Adrenal gland (tissue), 12 donors: Measurements from ENCODE around the gene ZNF711. TPM values are rescaled to one million over a fixed set of nuclear protein-coding genes. Genes with fewer than 3 reads are reported as not detected.
"Not testable (repeated sequence)": the region's sequence is repeated elsewhere in the genome, so short reads cannot be mapped to it uniquely, and the experiment has no call there.

Experiments used
- DNase-seq, 7 donors: peaks; one replicate each; pipeline ENCODE4 v3.0.0-alpha.2; 2019 to 2020
- H3K27ac ChIP-seq, 5 donors: fragments of 200-600 bp; sonication (generic) in 4 of 5; 1 replicate in 3 of 5; 2 replicates in 2 of 5; pipeline versions ENCODE4 v1.5.1 to v1.8.0; 2016 to 2020; ENCODE audit warnings: mild to moderate bottlenecking in 1 of 5
- H3K27me3 ChIP-seq: fragments of 200-600 bp; 2 replicates; pipeline ENCODE4 v1.8.0; 2021
- H3K36me3 ChIP-seq, 2 donors: fragments of 200-600 bp; replicated peaks in 1 of 2; 1 replicate in 1 of 2; 2 replicates in 1 of 2; pipeline versions ENCODE4 v1.5.1 to v1.8.0; 2018 to 2022
- H3K4me1 ChIP-seq, 2 donors: fragments of 200-600 bp; replicated peaks in 1 of 2; 1 replicate in 1 of 2; 2 replicates in 1 of 2; pipeline versions ENCODE4 v1.5.1 to v1.8.0; 2018 to 2021
- H3K4me3 ChIP-seq, 4 donors: fragments of 200-600 bp; sonication (generic) in 3 of 4; one replicate each; pipeline ENCODE4 v1.5.1; 2016 to 2018
- H3K9me3 ChIP-seq, 3 donors: fragments of 200-600 bp; sonication (generic) in 1 of 3; replicated peaks in 1 of 3; 1 replicate in 2 of 3; 2 replicates in 1 of 3; pipeline versions ENCODE4 v1.5.1 to v1.8.0; 2016 to 2021
- CTCF ChIP-seq, 6 experiments: fragments of 450-650 bp in 4 of 6; fragments of 200-600 bp in 2 of 6; sonication (generic) in 1 of 6; IDR thresholded peaks; 1 replicate in 5 of 6; 2 replicates in 1 of 6; pipeline versions ENCODE4 v1.5.1 to v1.8.0; 2016 to 2021; ENCODE audit warnings: antibody characterized with exemption in 6 of 6, mild to moderate bottlenecking in 2 of 6, moderate library complexity in 1 of 6
- POLR2A ChIP-seq, 2 donors: fragments of 450-650 bp; IDR thresholded peaks; one replicate each; pipeline ENCODE4 v1.6.1; 2017; ENCODE audit warnings: antibody characterized with exemption in 2 of 2, mild to moderate bottlenecking in 2 of 2, moderate library complexity in 1 of 2
- whole genome bisulfite sequencing, 4 donors: extraction: QIAGEN DNeasy Blood & Tissue Kit in 2 of 4; methylation state at CpG; one replicate each; pipeline versions ENCODE4 v1.1.5 to v1.1.7; 2013 to 2017; 5-methylcytosine and 5-hydroxymethylcytosine counted together
- intact Hi-C, 2 donors: fragments of 100-400 bp; cut with DNase I; formaldehyde crosslinking; loops; one replicate each; pipeline versions ENCODE4 v1.14.1 to v1.15.0; 2022 to 2023
- polyA plus RNA-seq, 3 donors: library from polyadenylated mRNA; stranded (reverse); fragments of 200-250 nt in 2 of 3; fragments of 350-450 nt in 1 of 3; fragmentation: Illumina TruSeq in 1 of 3; extraction: RNeasy Lipid Tissue Mini Kit (QIAGEN cat#74804) in 1 of 3; gene quantifications; one replicate each; pipeline ENCODE4 v1.2.3, GENCODE V29; 2013 to 2014
- total RNA-seq, 9 donors: library from RNA; depleted of rRNA in 4 of 9; stranded (reverse); fragments of >200 nt in 4 of 9; fragments of 120-200 nt in 1 of 9; fragmentation: NEBNext Ultra II Directional in 1 of 9; extraction: Animal tissue kit (Norgen Biotek cat#: 25700) in 1 of 9; gene quantifications; one replicate each; pipeline versions ENCODE4 v1.1.0 to v1.2.4, GENCODE V29; 2013 to 2023
- donor health status: healthy with polysubstance abuse.
- donor health status: Bipolar disorder and iron deficiency.
- donor health status: DM: yes; HTN: yes; CAD: no.
- donor health status: DM: no; HTN: no; CAD: no.
- donor health status: DM: no; HTN: no; CAD: no.
- donor health status: DM: yes; HTN: yes; CAD: no.

ZNF711 gene
- total and polyA plus RNA-seq, 12 donors = 10.6 to 66.8 (median 21.3) TPM

GRCh38 chrX:85243155-85243554, 636 bp upstream of the ZNF711 start:
- Histone ChIP-seq H3K9me3 (no peaks in the 10 kb centered on the region), H3K4me1 (no peaks in the 10 kb centered on the region), H3K27ac (peak overlapping the region in 2 of 5 donors; percentile 75 to 80), H3K27me3 (no peaks in the 10 kb centered on the region), H3K4me3 (peak overlapping the region in 2 of 4 donors; percentile 34 to 54), H3K36me3 (no peaks in the 10 kb centered on the region)
- intact Hi-C loops = no loop called here
- DNase-seq = no peak
- TF ChIP-seq CTCF (IDR thresholded peaks at IDR 0.05) = no peak
- TF ChIP-seq POLR2A (IDR thresholded peaks at IDR 0.05) = no peak
- 17 to 53% (median 33%) methylated on average over 2 of the region's 2 CpGs for WGBS, 4 donors

GRCh38 chrX:85244450-85245211, 840 bp downstream of the ZNF711 start:
- peak overlapping the region in 4 of 5 donors; percentile 62 to 80 (median 70) for H3K27ac ChIP-seq
- 0 to 35% (median 13%) methylated on average over 11 to 42 of the region's 42 CpGs for WGBS, 4 donors
- no peaks in the 10 kb centered on the region for H3K9me3 ChIP-seq
- H3K4me3 ChIP-seq = peak overlapping the region in 3 of 4 donors; percentile 34 to 54 (median 40)
- no peaks in the 10 kb centered on the region for H3K36me3 ChIP-seq
- TF ChIP-seq CTCF (IDR thresholded peaks at IDR 0.05) (no peak), POLR2A (IDR thresholded peaks at IDR 0.05) (no peak)
- H3K4me1 ChIP-seq = no peaks in the 10 kb centered on the region
- intact Hi-C loops = no loop called here
- DNase-seq = peak in 5 of 7 donors; percentile 5 to 24 (median 17)
- H3K27me3 ChIP-seq = no peaks in the 10 kb centered on the region

- WGBS, 4 donors = 86 to 100% (median 90%) methylated on average over 4 to 6 of the region's 6 CpGs
- H3K36me3 ChIP-seq, H3K9me3 ChIP-seq, H3K4me3 ChIP-seq, DNase-seq, H3K27me3 ChIP-seq, intact Hi-C loops, H3K27ac ChIP-seq, H3K4me1 ChIP-seq: not testable (repeated sequence)
Observed at GRCh38 chrX:85285286-85285685, 41.5 kb downstream of the ZNF711 start.

GRCh38 chrX:85288992-85289723, 45.4 kb downstream of the ZNF711 start:
- TF ChIP-seq CTCF (IDR thresholded peaks at IDR 0.05) (no peak), POLR2A (IDR thresholded peaks at IDR 0.05) (no peak)
- no peaks in the 10 kb centered on the region for H3K4me1 ChIP-seq
- WGBS, 4 donors = 77 to 92% (median 85%) methylated on average over 7 of the region's 7 CpGs
- H3K27ac ChIP-seq = no peak overlapping the region
- no peaks in the 10 kb centered on the region for H3K36me3 ChIP-seq
- H3K9me3 ChIP-seq = no peaks in the 10 kb centered on the region
- intact Hi-C loops = no loop called here
- no peak overlapping the region for H3K4me3 ChIP-seq
- no peak for DNase-seq
- no peaks in the 10 kb centered on the region for H3K27me3 ChIP-seq
